ENCODE results near the gene TGFB2.

The TGFB2 gene

GRCh38 chr1:218353656-218354055 lies 8.5 kb downstream of the TGFB2 start:
- ChIA-PET CTCF (interaction anchor here (0.6 to 3.2 kb wide), 5 partner anchors 10 to 199 kb away, joined by 3 to 17 read pairs (median 4); no protein-coding TSS in a partner anchor), POLR2A (no interaction called here)
- no peak for TF ChIP-seq CTCF (IDR thresholded peaks at IDR 0.05; ENCODE audit: insufficient read depth, low read length, missing control alignments)
- no peak for DNase-seq (ENCODE audit: low read depth, low spot score)
- no peak overlapping the region for H3K4me3 ChIP-seq (ENCODE audit: low read depth, low read length)

- ChIA-PET CTCF (no interaction called here), POLR2A (no interaction called here)
- no peak overlapping the region for H3K4me3 ChIP-seq (ENCODE audit: low read depth, low read length)
- DNase-seq (ENCODE audit: low read depth, low spot score) = no peak
- TF ChIP-seq CTCF (IDR thresholded peaks at IDR 0.05; ENCODE audit: insufficient read depth, low read length, missing control alignments) = no peak
These were observed 10.1 kb downstream of the TGFB2 start for GRCh38 chr1:218355278-218355677.

- H3K4me3 ChIP-seq (ENCODE audit: low read depth, low read length) = no peak overlapping the region
- DNase-seq (ENCODE audit: low read depth, low spot score) = no peak
- ChIA-PET POLR2A (no interaction called here), CTCF (interaction anchor here (1.1 to 1.6 kb wide), 3 partner anchors 19 to 709 kb away, joined by 3 read pairs; no protein-coding TSS in a partner anchor)
- no peak for TF ChIP-seq CTCF (IDR thresholded peaks at IDR 0.05; ENCODE audit: insufficient read depth, low read length, missing control alignments)
These were observed 12.2 kb downstream of the TGFB2 start for GRCh38 chr1:218357211-218357892.

GRCh38 chr1:218357893-218358232 lies 12.7 kb downstream of the TGFB2 start:
- TF ChIP-seq CTCF (IDR thresholded peaks at IDR 0.05; ENCODE audit: insufficient read depth, low read length, missing control alignments) = no peak
- H3K4me3 ChIP-seq (ENCODE audit: low read depth, low read length) = no peak overlapping the region
- ChIA-PET CTCF (interaction anchor here (0.7 to 1.6 kb wide), 3 partner anchors 20 to 709 kb away, joined by 3 read pairs; no protein-coding TSS in a partner anchor), POLR2A (no interaction called here)
- DNase-seq (ENCODE audit: low read depth, low spot score) = no peak

GRCh38 chr1:218361298-218362065 lies 16.3 kb downstream of the TGFB2 start:
- no peak overlapping the region for H3K4me3 ChIP-seq (ENCODE audit: low read depth, low read length)
- no peak for DNase-seq (ENCODE audit: low read depth, low spot score)
- ChIA-PET POLR2A (no interaction called here), CTCF (interaction anchor here (0.7 to 4.7 kb wide), 11 partner anchors 8 to 186 kb away, joined by 3 to 17 read pairs (median 4); no protein-coding TSS in a partner anchor)
- TF ChIP-seq CTCF (IDR thresholded peaks at IDR 0.05; ENCODE audit: insufficient read depth, low read length, missing control alignments) = peak; percentile 63

- DNase-seq (ENCODE audit: low read depth, low spot score) = no peak
- H3K4me3 ChIP-seq (ENCODE audit: low read depth, low read length) = no peak overlapping the region
- ChIA-PET CTCF (interaction anchor here (0.9 to 4.7 kb wide), 3 partner anchors 9 to 158 kb away, joined by 3 to 17 read pairs (median 3); no protein-coding TSS in a partner anchor), POLR2A (no interaction called here)
- TF ChIP-seq CTCF (IDR thresholded peaks at IDR 0.05; ENCODE audit: insufficient read depth, low read length, missing control alignments) = no peak
These were observed 17.4 kb downstream of the TGFB2 start for GRCh38 chr1:218362418-218363076.
